ENCODE results near the gene SNX20. TPM values are rescaled to one million over a fixed set of nuclear protein-coding genes. Genes with fewer than 3 reads are reported as not detected.

Gene SNX20
- polyA plus RNA-seq, 12 donors: 1.1 to 4.6 (median 1.6) TPM; not detected in 2

DNA sequence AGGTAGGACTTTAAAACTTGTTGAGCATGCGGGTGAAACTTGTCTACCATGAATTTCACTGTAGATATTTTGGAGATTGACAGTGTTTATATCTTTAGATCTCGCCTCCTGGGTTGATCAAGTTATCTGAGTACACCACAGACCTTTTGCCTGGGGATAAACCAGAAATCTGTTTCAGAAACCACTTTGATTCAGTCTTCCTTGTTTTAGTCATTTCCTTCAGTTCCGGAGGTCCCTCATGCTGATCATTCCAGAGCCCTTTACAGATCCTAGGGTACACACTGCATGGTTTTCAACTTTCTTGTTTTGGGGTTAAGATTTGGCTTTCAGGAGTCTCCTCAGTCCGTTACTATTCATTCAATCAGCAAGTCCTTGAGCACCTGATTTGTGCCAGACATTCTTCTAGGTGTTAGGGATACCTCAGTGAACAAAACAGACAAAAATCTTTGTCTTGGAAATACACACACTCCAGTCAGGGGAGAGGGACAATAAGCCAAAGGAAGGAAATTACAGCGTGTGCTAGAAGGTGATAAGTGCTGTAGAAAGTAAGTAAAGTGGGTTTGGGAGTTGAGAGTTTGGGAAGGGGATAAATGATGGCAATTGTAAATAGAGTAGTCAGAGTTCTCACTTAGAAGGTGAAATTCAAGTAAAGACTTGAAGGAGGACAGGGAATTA lies 24.5 kb upstream of the SNX20 start:
- no peak for DNase-seq

DNA sequence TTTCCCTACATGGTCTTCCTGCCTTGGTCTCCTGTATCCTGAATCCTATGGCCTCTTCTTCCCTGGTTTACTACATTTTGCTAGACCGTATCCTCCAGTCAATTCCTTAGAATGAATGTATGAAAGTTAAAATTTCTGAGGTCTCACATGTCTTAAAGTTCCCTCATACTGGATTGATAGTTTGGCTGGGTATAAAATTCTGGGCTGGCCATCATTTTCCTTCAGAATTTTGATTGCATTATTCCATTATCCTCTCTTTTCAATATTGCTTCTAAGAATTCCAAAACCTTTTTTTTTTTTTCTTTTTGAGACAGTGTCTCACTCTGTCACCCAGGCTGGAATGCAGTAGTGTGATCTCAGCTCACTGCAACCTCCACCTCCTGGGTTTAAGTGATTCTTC lies 23.1 kb upstream of the SNX20 start:
- DNase-seq: no peak

DNA sequence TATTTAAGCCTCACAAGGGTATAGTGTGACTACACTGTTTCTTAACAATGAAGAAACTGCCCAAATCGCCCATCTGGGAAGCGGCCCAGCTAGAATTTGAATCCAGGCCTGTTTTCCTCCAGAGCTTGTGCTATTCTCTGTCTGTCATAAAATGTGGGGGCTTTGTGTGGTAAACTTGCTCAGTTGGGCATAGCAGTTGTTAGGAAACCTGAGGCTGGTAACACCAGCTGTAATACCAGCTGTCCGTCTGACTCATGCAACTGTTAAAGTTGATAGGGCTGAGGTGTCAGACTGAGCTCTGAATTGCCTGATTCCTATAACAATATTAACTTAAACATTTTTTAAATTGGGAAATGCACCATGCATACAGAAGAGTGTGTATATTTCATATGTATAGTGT lies 21.6 kb upstream of the SNX20 start:
- no peak for DNase-seq

DNA sequence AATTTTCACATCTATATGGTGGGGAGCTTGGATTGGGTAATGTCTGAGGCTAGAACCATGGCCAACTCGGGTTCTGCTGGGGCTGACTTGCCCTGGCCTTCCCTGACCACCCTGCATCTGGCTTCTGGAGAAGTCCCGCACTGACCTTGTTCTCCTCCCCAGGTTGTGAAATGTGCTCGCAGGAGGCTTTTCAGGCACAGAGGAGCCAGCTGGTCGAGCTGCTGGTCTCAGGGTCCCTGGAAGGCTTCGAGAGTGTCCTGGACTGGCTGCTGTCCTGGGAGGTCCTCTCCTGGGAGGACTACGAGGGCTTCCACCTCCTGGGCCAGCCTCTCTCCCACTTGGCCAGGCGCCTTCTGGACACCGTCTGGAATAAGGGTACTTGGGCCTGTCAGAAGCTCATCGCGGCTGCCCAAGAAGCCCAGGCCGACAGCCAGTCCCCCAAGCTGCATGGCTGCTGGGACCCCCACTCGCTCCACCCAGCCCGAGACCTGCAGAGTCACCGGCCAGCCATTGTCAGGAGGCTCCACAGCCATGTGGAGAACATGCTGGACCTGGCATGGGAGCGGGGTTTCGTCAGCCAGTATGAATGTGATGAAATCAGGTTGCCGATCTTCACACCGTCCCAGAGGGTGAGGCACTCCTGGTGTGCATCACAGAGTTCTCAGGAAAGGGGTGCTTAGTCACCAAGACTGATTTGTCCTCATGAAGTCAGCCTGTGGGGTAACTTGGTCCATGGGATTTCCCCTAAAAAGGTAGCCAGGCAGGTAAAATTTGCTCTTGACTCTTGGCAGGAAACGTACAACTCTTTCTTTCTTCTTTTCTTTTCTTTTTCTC lies 18.4 kb upstream of the SNX20 start:
- DNase-seq: no peak

DNA sequence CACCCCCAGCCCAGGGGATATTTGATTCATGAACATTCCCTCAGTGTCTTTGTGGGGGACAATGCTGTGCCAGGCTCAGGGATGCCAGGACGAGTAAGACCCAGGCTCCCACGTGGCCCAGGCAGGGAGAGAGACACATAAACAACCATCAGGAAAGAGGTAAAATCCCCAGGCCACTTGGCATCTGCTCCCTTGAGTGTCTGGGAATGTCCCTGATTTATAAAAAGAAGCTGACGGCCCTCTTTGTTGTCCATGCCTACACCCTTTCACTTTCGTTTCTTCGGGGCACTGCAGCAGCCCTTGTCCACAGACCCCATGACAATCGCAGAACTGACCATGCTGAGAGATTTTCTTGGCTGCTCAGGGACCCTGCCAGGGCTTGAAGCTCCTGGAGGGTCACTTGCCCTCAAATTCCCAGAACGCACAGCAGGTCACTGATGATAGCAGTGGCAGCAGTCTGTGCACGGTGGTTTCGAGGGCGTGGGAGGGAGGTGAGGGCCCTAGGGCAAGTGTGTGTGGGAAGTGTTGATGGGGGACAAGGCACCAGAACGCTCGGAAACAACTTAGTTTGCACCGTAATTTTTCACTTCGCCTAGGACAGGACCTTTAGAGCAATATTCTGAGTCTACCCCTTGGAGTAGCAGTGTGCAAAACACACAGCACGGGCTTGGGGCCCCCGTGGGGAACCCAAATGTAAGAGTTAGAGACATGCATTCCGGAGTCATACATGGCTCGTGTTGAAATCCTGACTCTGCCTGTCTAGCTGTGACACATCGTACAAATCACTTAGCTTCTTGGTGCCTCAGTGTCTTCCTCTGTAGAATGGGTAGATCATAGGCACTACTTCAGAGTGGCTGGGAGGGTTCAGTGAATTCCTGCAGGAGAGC lies 17.0 kb upstream of the SNX20 start:
- no peak for DNase-seq

DNA sequence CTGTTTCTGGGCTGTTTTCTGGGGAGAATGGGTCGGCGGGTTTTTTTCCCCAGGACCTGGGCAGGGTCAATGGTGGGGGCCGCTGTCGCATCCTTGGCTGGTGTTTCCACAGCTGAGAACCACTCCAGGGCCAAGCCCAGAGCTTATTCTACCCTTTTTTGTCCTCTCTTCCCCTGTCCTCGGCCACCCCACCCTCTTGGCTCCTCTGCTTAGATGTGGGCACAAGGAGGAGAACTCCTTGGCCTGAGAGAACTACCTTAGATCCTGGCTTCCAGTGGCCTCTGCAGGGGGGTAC lies 16.3 kb upstream of the SNX20 start:
- no peak for DNase-seq

DNA sequence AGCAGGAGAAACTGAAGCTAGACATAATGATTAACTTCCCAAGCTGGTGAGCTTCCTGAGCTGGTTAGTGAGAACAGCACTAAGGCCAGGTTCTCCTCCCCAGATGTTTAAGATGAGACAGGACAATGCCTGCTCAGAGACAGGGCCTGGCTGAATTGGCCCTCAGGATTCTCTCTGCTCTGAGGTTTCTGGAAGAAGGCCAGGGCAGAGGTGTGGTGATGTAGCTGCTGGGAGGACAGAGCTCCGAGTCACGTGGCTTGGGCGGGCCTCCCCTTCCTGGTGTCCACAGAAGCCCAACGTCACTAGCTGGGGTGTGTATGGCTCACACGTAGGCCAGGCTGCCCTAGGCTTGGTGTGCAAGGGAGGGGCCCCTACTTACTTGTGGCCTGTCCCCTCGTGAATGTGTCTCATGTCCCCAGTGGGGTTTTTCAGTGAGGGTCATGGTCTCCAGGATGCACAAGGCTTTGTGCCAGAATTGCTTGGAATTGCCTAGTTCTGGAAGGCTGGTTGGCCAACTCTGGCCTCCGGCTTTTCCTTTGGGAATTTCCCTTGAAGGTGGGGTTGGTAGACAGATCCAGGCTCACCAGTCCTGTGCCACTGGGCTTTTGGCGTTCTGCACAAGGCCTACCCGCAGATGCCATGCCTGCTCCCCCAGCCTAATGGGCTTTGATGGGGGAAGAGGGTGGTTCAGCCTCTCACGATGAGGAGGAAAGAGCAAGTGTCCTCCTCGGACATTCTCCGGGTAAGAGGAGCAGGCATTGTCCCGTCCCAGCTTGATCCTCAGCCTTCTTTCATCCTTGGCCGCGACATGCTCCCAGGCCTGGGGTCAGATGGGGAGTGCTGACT lies 15.7 kb upstream of the SNX20 start:
- DNase-seq: no peak

DNA sequence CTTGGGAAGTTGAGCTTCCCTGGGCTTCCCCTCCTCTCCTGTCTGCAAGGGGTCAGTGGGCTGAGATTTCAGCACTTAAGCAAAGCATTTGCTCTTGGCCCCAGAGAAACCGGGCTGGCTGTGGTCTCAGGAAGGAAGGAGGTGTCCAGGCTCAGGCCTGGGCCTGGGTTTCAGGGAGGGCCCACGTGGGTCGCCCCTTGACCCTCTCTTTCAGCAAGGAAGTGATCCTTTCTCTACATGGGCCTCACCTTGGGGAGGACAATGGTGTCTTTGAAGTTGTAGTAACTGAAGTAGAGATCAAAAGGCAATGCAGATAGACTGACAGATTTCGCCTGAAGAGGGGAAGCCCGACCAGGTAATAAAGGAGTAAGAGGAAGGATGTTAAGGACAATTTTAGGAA lies 15.0 kb upstream of the SNX20 start:
- DNase-seq: no peak

DNA sequence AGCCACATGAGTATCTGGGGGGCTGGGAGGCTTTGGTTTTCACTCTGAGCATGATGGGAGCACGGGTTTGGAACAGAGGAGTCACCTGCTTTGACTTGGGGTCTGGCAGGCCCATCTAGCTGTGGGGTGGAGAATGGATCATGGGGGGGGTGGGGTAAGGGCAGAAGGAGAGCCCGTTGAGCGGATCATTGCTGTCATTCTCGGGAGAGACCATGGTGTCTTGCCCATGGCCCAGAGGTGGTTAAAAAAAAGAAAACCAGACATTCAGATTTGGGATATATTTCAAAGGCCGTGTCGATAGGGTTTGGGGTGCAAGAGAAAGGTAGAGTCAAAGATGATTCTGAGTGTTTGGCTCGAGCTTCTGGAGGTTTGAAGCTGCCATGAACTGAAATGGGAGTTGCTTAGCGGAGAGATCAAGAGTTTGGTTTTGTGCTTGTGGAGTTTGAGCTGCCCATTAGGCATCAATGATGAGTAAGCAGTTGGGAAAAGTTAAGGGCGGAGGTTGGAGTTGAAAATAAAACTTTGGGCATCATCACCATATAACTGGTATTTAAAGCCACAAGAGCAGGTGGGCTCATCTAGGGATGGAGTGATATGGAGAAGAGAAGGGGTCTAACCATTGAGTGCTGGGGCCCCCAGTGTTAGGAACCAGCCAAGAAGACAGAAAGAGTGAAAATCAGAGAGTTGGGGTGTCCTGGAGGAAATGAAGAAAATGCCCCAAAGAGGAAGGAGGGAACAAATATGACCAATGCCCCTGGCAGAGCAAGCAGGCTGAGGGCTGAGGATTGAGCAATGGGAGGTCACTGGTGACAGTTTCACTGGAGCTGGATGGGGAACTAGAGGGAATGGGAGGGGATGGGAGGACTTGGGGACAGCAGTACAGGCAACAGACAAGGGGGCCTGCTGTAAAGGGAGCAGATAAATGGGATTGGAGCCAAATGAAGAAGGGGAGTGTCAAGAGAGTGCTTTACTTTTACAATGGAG lies 14.2 kb upstream of the SNX20 start:
- no peak for DNase-seq

DNA sequence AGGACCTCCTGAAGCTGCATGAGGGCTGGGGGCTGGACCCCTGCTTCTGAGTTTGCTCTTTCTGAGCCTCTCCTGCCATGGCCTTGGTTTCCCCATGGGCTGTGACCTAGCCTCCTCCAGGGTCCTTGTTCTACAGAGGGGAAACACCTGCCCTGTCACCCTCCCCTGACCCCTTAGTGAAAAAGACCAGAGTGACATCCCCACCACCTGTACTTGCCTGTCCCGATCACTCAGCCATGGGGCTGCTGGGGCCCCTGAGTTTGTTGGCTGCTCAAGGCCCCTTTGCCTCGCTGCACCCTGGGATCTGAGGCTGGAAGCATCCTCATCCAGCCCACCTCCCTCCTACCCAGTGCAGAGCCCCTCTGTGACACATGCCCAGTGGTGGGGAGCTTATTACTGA lies 13.1 kb upstream of the SNX20 start:
- no peak for DNase-seq

DNA sequence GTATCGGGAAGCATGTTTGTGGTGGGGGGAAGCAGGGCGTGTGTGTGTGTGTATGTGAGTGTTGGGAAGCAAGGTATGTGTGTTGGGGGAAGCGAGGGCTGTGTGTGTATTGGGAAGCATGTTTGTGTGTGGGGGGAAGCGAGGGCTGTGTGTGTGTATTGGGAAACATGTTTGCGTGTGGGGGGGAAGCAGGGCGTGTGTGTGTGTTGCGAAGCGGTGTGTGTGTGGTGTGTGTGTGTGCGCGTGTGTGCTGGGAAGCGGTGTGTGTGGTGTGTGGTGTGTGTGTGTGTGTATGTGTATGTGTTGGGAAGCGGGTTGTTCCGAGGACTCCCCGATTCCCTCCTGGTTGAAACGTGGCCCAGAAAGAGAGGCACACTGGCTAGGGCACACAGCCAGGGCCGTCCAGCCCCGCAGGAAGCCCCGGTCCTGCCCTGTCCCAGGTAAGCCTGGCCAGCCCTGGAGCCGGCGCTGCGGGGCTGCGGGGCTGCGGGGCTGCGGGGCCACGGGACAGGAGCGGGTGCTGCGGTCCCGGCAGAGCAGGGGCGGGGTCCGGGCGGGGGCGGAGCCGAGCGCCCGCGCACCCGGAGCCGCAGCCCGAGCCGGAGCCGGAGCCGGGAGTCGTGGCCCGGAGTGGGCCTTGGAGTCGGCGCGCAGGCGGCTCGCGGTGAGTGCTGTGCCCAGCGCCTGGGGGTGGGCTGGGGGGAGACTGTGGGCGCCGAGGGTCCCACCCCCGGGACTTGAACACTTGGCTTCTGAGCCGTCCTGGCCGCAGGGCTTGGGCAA lies 12.1 kb upstream of the SNX20 start, which contains the start of gene NOD2:
Gene NOD2 (plus strand): TSS at position 608 of the 783 bp plus-strand sequence. CDS start 5,890 bp downstream, outside the sequence.
- DNase-seq: no peak

DNA sequence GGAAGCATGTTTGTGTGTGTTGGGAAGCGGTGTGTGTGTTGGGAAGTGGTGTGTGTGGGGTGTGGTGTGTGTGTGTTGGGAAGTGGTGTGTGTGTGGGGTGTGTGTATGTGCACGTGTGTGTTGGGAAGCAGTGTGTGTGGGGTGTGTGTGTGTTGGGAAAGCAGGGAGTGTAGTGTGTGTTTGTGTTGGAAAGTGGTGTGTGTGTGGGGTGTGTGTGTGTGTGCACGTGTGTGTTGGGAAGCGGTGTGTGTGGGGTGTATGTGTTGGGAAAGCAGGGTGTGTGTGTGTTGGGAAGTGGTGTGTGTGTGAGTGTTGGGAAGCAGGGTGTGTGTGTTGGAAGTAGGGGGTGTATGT lies 11.5 kb upstream of the SNX20 start:
- DNase-seq: no peak

DNA sequence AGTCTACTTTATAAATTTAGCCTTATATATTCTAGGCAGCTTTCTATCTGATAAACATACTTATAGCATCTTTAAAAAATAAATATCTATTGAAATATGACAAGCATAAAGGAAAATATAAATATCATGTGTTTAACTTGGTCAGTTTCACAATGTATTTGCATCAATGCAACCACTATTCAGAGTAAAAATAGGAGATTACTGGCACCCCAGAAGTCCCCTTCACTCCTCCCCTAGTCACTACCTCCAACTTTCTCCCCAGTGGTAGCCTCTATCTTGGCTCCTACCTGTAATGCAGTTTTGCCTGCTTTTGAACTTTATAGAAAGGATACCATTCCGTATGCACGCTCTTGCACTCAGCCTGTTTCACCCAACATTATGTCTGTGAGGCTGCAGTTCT lies 9.1 kb upstream of the SNX20 start:
- DNase-seq: no peak

DNA sequence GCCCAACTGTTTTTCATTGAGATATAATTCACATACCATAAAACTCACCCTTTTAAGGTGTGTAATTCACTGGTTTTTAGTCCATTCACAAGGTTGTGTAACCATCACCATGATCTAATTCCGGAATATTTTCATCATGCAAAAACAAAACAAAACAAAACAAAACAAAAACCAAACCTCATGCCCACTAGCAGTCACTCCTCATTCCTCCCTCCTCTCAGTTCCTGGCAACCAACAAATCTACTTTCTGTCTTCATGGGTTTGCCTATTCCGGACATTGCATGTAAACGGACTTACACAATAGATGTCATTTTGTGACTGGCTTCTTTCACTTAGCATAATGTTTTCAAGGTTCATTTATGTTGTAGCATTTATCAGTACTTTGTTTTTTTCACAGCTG lies 7.8 kb upstream of the SNX20 start:
- DNase-seq: no peak

DNA sequence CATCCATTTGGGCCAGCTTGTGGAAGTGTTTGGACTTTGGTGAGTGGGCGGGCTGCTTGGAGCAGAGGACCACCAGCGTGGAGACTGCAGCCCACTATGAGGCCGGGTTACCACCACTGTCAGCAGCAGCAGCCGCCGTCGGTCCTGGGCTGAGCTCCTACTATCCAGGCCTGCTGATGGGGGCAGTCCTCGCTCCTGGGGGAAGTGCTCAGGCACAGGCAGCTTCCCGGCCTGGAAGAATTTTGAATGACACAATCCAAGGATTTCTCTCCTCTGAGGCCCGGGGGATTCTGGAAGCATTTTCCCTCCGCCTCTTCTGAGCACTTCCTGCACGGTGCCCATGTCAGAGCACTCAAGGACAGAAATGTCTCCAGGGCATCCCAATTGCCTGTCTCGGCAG lies 7.0 kb upstream of the SNX20 start:
- DNase-seq: no peak

DNA sequence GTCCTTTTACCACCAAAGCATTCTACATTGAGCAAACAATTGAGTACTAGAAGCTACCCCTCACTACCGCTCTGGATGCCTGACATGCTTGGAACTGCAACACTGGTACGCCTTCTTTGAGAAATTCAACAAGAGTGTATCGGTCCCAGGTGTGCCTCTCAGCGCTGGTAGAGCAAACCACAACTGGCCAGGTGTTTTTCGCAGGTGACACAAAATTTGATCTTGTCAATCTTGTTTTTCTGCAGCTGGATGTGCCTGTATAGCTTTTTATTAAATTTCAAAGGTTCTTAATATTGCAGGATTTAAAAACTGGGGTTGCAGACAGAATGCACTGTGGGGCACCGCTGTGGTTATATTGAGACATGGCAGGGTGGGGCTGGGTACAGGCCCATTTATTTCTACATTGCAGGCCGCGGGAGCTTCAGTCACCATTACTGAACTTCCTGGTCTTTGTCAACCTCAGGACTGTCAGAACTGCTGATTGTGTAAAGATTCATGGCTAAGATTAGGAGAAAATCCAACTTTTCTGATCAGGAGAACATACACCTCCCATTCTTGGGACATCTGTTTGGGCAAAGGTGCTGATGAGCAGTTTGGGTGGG lies 4.5 kb upstream of the SNX20 start:
- DNase-seq: no peak

DNA sequence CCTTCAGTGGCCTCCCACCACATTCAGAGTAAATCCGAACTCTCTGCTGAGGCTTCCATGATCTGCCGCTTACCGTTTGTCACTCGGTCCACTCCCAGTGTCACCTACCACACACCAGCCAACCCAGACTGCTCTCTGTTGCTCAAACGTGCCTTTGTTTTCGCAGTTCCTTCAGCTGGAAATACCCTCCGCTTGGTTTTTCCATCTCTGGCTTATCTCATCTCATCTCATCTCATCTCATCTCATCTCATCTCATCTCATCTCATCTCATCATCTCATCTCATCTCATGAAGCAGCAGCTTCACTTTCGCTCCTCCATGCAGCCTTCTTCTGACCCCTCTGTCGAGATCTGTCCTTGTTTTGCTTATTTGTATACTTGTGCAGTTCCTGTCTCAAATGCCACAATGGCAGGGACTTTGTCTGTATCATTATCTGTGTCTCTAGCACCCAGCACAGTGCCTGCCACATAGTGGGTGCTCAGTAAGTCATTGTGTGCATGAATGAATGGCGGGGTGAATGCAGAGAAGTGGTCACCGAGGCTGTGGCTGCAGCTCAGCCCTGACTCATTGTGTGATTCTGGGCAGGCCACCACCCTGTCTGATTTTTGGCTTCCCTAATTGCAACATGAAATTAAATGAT lies 3.8 kb upstream of the SNX20 start:
- DNase-seq: no peak

DNA sequence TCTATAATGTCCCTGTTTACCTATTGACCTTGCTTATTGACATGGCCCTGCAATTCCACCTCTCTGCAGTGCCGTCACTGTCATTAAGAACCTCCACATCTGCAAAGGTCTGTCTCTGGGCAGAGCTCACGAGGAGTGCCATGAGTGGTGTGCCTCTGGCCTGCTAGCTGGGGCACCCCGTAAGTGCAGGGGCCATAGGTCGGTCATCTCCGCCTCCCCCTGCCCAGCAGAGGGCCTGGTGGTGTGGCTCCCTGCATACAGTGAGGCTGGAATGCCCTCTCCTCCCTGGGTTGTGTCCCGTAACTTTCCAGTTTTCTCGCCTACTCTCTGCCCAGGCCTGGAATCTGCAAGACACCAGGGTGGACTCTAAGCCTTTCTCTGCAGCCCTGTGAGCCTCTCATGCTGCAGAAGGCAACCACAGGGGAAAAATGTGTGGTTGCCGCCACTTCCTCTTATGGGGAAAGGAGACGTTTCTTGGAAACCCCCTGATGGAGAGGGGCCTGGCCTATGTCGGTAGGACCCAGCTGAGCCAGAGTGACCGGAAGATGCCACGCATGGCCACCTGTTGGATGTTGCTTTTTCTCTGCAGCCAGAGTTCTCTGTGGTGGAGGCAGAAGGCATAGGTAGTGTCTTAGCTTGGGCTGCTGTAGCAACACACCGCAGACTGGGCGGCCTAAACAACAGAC lies 2.7 kb upstream of the SNX20 start:
- no peak for DNase-seq

All from muscle of arm (tissue), 12 donors.